PFSK-1 (cell line): Measurements from ENCODE around the gene NRCAM.

Source experiments
- FOXP2 ChIP-seq: optimal IDR thresholded peaks from 2 replicates; pipeline ENCODE3; 2011; ENCODE audit warnings: borderline replicate concordance, control low read depth, inconsistent platforms; ENCODE audit not compliant: insufficient read depth; ENCODE audit errors: extremely low read length, extremely low read depth
- POLR2AphosphoS5 ChIP-seq: IDR thresholded peaks from 2 replicates; pipeline ENCODE4 v1.6.1; 2012; ENCODE audit warnings: low read depth, mild to moderate bottlenecking, control low read depth, low read length, moderate library complexity
- SIN3A ChIP-seq: IDR thresholded peaks from 2 replicates; pipeline ENCODE4 v1.6.1; 2012; ENCODE audit warnings: mild to moderate bottlenecking, low read length, moderate library complexity, borderline replicate concordance; ENCODE audit not compliant: insufficient read depth
- TAF1 ChIP-seq: IDR thresholded peaks from 2 replicates; pipeline ENCODE4 v1.6.1; 2012; ENCODE audit warnings: low read length, control low read depth, borderline replicate concordance; ENCODE audit not compliant: insufficient read depth
- TF ChIP-seq, protein P1 (sequence below), 2 experiments: IDR thresholded peaks; 2 replicates each; pipeline versions ENCODE4 v1.6.1 to v1.8.0; 2011 to 2012; ENCODE audit warnings: low read depth in 2 of 2, low read length in 2 of 2, control low read depth in 1 of 2, inconsistent platforms in 1 of 2, mild to moderate bottlenecking in 1 of 2, moderate library complexity in 1 of 2; ENCODE audit not compliant: insufficient read depth in 1 of 2

NRCAM gene

GRCh38 chr7:108268200-108268820, 187.9 kb downstream of the NRCAM start:
- TF ChIP-seq POLR2AphosphoS5 (no peak), FOXP2 (no peak), TAF1 (no peak), SIN3A (no peak)
- TF ChIP-seq, protein P1, sequence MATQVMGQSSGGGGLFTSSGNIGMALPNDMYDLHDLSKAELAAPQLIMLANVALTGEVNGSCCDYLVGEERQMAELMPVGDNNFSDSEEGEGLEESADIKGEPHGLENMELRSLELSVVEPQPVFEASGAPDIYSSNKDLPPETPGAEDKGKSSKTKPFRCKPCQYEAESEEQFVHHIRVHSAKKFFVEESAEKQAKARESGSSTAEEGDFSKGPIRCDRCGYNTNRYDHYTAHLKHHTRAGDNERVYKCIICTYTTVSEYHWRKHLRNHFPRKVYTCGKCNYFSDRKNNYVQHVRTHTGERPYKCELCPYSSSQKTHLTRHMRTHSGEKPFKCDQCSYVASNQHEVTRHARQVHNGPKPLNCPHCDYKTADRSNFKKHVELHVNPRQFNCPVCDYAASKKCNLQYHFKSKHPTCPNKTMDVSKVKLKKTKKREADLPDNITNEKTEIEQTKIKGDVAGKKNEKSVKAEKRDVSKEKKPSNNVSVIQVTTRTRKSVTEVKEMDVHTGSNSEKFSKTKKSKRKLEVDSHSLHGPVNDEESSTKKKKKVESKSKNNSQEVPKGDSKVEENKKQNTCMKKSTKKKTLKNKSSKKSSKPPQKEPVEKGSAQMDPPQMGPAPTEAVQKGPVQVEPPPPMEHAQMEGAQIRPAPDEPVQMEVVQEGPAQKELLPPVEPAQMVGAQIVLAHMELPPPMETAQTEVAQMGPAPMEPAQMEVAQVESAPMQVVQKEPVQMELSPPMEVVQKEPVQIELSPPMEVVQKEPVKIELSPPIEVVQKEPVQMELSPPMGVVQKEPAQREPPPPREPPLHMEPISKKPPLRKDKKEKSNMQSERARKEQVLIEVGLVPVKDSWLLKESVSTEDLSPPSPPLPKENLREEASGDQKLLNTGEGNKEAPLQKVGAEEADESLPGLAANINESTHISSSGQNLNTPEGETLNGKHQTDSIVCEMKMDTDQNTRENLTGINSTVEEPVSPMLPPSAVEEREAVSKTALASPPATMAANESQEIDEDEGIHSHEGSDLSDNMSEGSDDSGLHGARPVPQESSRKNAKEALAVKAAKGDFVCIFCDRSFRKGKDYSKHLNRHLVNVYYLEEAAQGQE (IDR thresholded peaks at IDR 0.05; ENCODE audit: insufficient read depth in 1 of 2, low read depth in 2 of 2, low read length in 2 of 2), result no peak

GRCh38 chr7:108267615-108268014, 188.6 kb downstream of the NRCAM start:
- TF ChIP-seq, protein P1 (IDR thresholded peaks at IDR 0.05; ENCODE audit: insufficient read depth in 1 of 2, low read depth in 2 of 2, low read length in 2 of 2), result no peak
- TF ChIP-seq TAF1, result no peak
- no peak for TF ChIP-seq FOXP2
- no peak for TF ChIP-seq POLR2AphosphoS5
- no peak for TF ChIP-seq SIN3A

GRCh38 chr7:108266491-108266890, 189.7 kb downstream of the NRCAM start:
- no peak for TF ChIP-seq FOXP2
- TF ChIP-seq, protein P1 (IDR thresholded peaks at IDR 0.05; ENCODE audit: insufficient read depth in 1 of 2, low read depth in 2 of 2, low read length in 2 of 2), result no peak
- TF ChIP-seq SIN3A, result no peak
- TF ChIP-seq TAF1, result no peak
- TF ChIP-seq POLR2AphosphoS5, result no peak

DNA sequence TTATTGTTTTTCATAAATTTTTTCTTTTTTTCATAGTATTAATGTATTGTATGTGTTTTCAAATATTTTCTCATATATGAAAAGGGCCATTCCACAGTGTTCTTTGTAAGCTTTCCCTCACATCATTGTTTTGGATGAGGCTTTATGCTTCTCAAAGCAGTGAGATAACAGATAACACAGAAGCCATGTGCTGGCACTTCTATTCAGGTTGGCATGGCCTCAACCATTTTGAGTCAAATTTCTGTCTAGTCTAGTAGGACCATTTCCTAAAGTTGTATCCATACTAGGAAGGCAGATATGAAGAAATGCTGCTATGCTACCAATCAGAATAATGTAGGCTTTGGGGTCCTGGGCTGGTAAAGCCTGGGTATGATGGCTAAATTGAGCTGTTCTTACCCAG, 190.2 kb downstream of the NRCAM start:
- no peak for TF ChIP-seq POLR2AphosphoS5
- TF ChIP-seq FOXP2, result no peak
- no peak for TF ChIP-seq TAF1
- TF ChIP-seq SIN3A, result no peak
- TF ChIP-seq, protein P1 (IDR thresholded peaks at IDR 0.05; ENCODE audit: insufficient read depth in 1 of 2, low read depth in 2 of 2, low read length in 2 of 2), result no peak
